ENCODE results near the gene POLRMT.
"Not testable (repeated sequence)": the region's sequence is repeated elsewhere in the genome, so short reads cannot be mapped to it uniquely, and the experiment has no call there.

POLRMT gene

GRCh38 chr19:590750-591098, 42.6 kb downstream of the POLRMT start:
- no CpG with 5 or more reads among the region's 41 CpGs for WGBS (ENCODE audit: insufficient coverage, insufficient read length)
- no peak overlapping the region for H3K27ac ChIP-seq (ENCODE audit: low read length)

GRCh38 chr19:590396-590745, 43.0 kb downstream of the POLRMT start:
- Histone ChIP-seq H3K36me3 (ENCODE audit: control insufficient read depth, insufficient read depth, low read length) (no peaks in the 10 kb centered on the region), H3K27ac (ENCODE audit: low read length) (no peak overlapping the region), H3K9me3 (ENCODE audit: control insufficient read depth, insufficient read depth, low read length) (no peaks in the 10 kb centered on the region), H3K4me3 (ENCODE audit: low read length) (peak overlapping the region; percentile 29; the same call in 1 of the 2 replicates), H3K4me1 (ENCODE audit: control insufficient read depth, insufficient read depth, low read length) (peaks cover 3% of the 10 kb centered on the region; the same call in 1 of the 2 replicates), H3K27me3 (ENCODE audit: control insufficient read depth, insufficient read depth, low read length) (peaks cover 13% of the 10 kb centered on the region; the same call in 1 of the 2 replicates)
- no CpG with 5 or more reads among the region's 50 CpGs for WGBS (ENCODE audit: insufficient coverage, insufficient read length)
- no peak for DNase-seq (ENCODE audit: low read depth, low spot score)

More at GRCh38 chr19:590750-591098, 42.6 kb downstream of the POLRMT start:
- no peak for DNase-seq (ENCODE audit: low read depth, low spot score)
- Histone ChIP-seq H3K27me3 (ENCODE audit: control insufficient read depth, insufficient read depth, low read length) (peaks cover 13% of the 10 kb centered on the region; the same call in 1 of the 2 replicates), H3K36me3 (ENCODE audit: control insufficient read depth, insufficient read depth, low read length) (no peaks in the 10 kb centered on the region), H3K4me1 (ENCODE audit: control insufficient read depth, insufficient read depth, low read length) (peaks cover 3% of the 10 kb centered on the region; the same call in 1 of the 2 replicates), H3K9me3 (ENCODE audit: control insufficient read depth, insufficient read depth, low read length) (no peaks in the 10 kb centered on the region), H3K4me3 (ENCODE audit: low read length) (no peak overlapping the region)

DNA sequence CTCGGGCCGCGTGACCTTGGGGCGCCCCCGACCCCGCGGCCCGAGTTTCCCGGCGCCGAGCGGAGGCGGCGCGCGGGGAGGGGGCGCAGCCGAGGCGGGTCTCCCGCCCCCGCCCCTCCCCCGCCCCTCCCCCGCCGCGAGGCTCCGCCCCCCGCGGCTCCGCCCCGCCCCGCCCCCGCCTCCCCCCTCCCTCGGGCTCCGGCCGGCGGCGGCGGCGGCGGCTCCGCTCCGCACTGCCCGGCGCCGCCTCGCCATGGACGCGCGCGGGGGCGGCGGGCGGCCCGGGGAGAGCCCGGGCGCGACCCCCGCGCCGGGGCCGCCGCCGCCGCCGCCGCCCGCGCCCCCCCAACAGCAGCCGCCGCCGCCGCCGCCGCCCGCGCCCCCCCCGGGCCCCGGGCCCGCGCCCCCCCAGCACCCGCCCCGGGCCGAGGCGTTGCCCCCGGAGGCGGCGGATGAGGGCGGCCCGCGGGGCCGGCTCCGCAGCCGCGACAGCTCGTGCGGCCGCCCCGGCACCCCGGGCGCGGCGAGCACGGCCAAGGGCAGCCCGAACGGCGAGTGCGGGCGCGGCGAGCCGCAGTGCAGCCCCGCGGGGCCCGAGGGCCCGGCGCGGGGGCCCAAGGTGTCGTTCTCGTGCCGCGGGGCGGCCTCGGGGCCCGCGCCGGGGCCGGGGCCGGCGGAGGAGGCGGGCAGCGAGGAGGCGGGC, 43.5 kb downstream of the POLRMT start, which contains the start of gene HCN2:
TSS of gene HCN2 (plus strand) at position 189 of the 703 bp plus-strand sequence. CDS start at position 254, 65 bp downstream.
- Histone ChIP-seq H3K36me3 (ENCODE audit: control insufficient read depth, insufficient read depth, low read length) (no peaks in the 10 kb centered on the region), H3K4me3 (ENCODE audit: low read length) (peak within 1 kb of the TSS; percentile 29; the same call in 1 of the 2 replicates), H3K27me3 (ENCODE audit: control insufficient read depth, insufficient read depth, low read length) (peaks cover 13% of the 10 kb centered on the region; the same call in 1 of the 2 replicates), H3K9me3 (ENCODE audit: control insufficient read depth, insufficient read depth, low read length) (no peaks in the 10 kb centered on the region), H3K4me1 (ENCODE audit: control insufficient read depth, insufficient read depth, low read length) (peaks cover 3% of the 10 kb centered on the region; the same call in 1 of the 2 replicates), H3K27ac (ENCODE audit: low read length) (no peak within 1 kb of the TSS)
- no CpG with 5 or more reads among the region's 132 CpGs for WGBS (ENCODE audit: insufficient coverage, insufficient read length)
- no peak for DNase-seq (ENCODE audit: low read depth, low spot score)

DNA sequence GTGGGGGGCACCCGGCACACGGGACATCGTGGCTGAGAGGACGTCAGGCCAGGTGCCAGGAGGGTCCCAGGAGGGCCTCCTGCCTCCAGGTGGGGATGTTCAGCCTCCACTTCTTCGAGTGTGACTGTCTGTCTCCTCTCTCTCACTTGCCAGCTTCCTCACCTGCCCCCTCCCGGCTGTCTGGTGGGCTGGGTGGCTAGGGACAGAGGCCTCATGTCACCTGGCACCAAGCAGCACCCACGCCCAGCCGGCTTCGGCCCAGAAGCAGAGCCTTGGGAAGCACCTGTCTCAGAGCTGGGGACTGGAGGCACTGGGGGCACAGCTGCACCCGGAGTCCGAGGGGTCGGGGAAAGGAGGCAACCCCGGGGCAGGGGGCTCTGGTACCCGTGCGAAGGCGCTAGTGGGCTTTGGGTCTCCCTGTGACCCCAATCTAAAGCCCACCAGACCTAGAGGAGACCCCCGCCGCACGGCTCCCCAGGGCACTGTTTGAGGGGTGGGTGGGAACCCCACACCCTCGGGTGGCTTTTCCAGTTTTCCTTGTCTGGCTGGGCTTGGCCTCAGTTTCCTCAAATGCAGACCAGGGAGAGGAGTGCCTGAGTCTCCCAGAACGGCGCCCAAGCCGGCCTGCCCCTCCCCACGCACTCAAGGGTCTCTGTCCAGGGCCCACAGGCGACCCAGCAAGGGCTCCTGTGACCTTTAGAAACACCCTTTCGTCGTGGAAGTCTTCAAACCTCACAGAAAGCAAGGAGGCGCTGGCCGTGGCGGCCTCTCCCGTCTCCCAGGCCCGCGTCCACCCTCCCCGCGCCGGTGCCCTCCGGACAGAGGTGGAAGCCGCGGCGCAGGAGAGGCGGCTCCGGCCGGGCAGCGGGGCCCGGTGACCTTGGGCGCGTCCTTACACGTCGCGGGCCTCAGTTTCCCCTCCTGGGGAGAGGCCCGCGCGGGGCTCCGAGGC, 44.3 kb downstream of the POLRMT start:
- Histone ChIP-seq H3K36me3 (ENCODE audit: control insufficient read depth, insufficient read depth, low read length) (no peaks in the 10 kb centered on the region), H3K9me3 (ENCODE audit: control insufficient read depth, insufficient read depth, low read length) (no peaks in the 10 kb centered on the region), H3K4me1 (ENCODE audit: control insufficient read depth, insufficient read depth, low read length) (peaks cover 3% of the 10 kb centered on the region; the same call in 1 of the 2 replicates), H3K27me3 (ENCODE audit: control insufficient read depth, insufficient read depth, low read length) (peaks cover 13% of the 10 kb centered on the region; the same call in 1 of the 2 replicates), H3K4me3 (ENCODE audit: low read length) (peak overlapping the region; percentile 23; the same call in 1 of the 2 replicates), H3K27ac (ENCODE audit: low read length) (no peak overlapping the region)
- no peak for DNase-seq (ENCODE audit: low read depth, low spot score)
- no CpG with 5 or more reads among the region's 54 CpGs for WGBS (ENCODE audit: insufficient coverage, insufficient read length)

DNA sequence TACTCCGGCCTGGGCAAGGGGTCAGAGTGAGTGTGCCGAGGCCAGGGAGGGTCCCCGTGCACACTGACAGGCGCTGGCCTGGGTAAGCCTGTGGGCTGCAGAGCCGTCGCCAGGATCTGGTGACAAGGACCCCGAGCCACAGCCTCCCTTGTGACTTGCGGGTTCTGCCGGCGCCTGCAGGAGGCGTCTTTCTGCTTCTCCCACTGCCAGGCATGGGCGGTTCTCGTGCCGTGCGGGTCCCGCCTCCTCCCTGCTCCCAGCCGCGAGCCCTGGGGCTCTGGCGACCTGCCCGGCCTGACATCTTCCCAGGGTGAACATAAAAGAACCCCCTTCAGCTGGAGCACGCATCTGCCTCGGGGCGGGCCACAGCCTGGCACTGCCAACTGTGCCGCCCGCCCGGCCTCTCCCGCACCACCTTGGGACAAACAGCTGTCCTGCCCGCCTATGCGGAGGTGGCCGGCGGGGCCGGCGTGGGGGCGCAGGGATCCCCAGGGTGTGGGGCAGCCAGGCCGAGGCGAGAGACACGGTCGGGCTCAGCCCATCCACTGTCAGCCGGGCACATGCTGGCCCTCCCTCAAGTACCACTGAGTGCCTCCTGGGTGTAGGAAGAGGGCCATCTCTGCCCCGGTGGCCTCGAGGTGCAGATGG, 45.1 kb downstream of the POLRMT start:
- H3K9me3 ChIP-seq (ENCODE audit: control insufficient read depth, insufficient read depth, low read length): no peaks in the 10 kb centered on the region
- DNase-seq (ENCODE audit: low read depth, low spot score): no peak
- H3K27me3 ChIP-seq (ENCODE audit: control insufficient read depth, insufficient read depth, low read length): peaks cover 13% of the 10 kb centered on the region; the same call in 1 of the 2 replicates
- no peak overlapping the region for H3K27ac ChIP-seq (ENCODE audit: low read length)
- H3K4me3 ChIP-seq (ENCODE audit: low read length): no peak overlapping the region
- WGBS (ENCODE audit: insufficient coverage, insufficient read length): no CpG with 5 or more reads among the region's 41 CpGs
- peaks cover 2% of the 10 kb centered on the region; the same call in 1 of the 2 replicates for H3K36me3 ChIP-seq (ENCODE audit: control insufficient read depth, insufficient read depth, low read length)
- peaks cover 3% of the 10 kb centered on the region; the same call in 1 of the 2 replicates for H3K4me1 ChIP-seq (ENCODE audit: control insufficient read depth, insufficient read depth, low read length)

- no peak overlapping the region for H3K4me3 ChIP-seq (ENCODE audit: low read length)
- no CpG with 5 or more reads among the region's 10 CpGs for WGBS (ENCODE audit: insufficient coverage, insufficient read length)
- H3K36me3 ChIP-seq (ENCODE audit: control insufficient read depth, insufficient read depth, low read length): peaks cover 16% of the 10 kb centered on the region
- peaks cover 6% of the 10 kb centered on the region; the same call in 1 of the 2 replicates for H3K27me3 ChIP-seq (ENCODE audit: control insufficient read depth, insufficient read depth, low read length)
- no peak for DNase-seq (ENCODE audit: low read depth, low spot score)
- peaks cover 3% of the 10 kb centered on the region; the same call in 1 of the 2 replicates for H3K4me1 ChIP-seq (ENCODE audit: control insufficient read depth, insufficient read depth, low read length)
- no peak overlapping the region for H3K27ac ChIP-seq (ENCODE audit: low read length)
- H3K9me3 ChIP-seq (ENCODE audit: control insufficient read depth, insufficient read depth, low read length): no peaks in the 10 kb centered on the region
Measured at GRCh38 chr19:585551-586110, 47.7 kb downstream of the POLRMT start.

GRCh38 chr19:585146-585545, 48.2 kb downstream of the POLRMT start:
- DNase-seq (ENCODE audit: low read depth, low spot score); H3K27ac ChIP-seq (ENCODE audit: low read length); H3K27me3 ChIP-seq (ENCODE audit: control insufficient read depth, insufficient read depth, low read length); H3K4me3 ChIP-seq (ENCODE audit: low read length); H3K4me1 ChIP-seq (ENCODE audit: control insufficient read depth, insufficient read depth, low read length); H3K9me3 ChIP-seq (ENCODE audit: control insufficient read depth, insufficient read depth, low read length): not testable (repeated sequence)
- peaks cover 21% of the 10 kb centered on the region for H3K36me3 ChIP-seq (ENCODE audit: control insufficient read depth, insufficient read depth, low read length)
- no CpG with 5 or more reads among the region's 34 CpGs for WGBS (ENCODE audit: insufficient coverage, insufficient read length)

- DNase-seq (ENCODE audit: low read depth, low spot score): peak; percentile 68
- Histone ChIP-seq H3K4me1 (ENCODE audit: control insufficient read depth, insufficient read depth, low read length) (peaks cover 3% of the 10 kb centered on the region; the same call in 1 of the 2 replicates), H3K4me3 (ENCODE audit: low read length) (no peak overlapping the region), H3K36me3 (ENCODE audit: control insufficient read depth, insufficient read depth, low read length) (peaks cover 26% of the 10 kb centered on the region), H3K27me3 (ENCODE audit: control insufficient read depth, insufficient read depth, low read length) (peaks cover 6% of the 10 kb centered on the region; the same call in 1 of the 2 replicates), H3K27ac (ENCODE audit: low read length) (no peak overlapping the region), H3K9me3 (ENCODE audit: control insufficient read depth, insufficient read depth, low read length) (no peaks in the 10 kb centered on the region)
- no CpG with 5 or more reads among the region's 38 CpGs for WGBS (ENCODE audit: insufficient coverage, insufficient read length)
Measured at GRCh38 chr19:584240-585001, 48.9 kb downstream of the POLRMT start.

GRCh38 chr19:583968-584239, 49.4 kb downstream of the POLRMT start:
- Histone ChIP-seq H3K4me3 (ENCODE audit: low read length) (no peak overlapping the region), H3K4me1 (ENCODE audit: control insufficient read depth, insufficient read depth, low read length) (peaks cover 3% of the 10 kb centered on the region; the same call in 1 of the 2 replicates), H3K27ac (ENCODE audit: low read length) (no peak overlapping the region), H3K9me3 (ENCODE audit: control insufficient read depth, insufficient read depth, low read length) (no peaks in the 10 kb centered on the region), H3K27me3 (ENCODE audit: control insufficient read depth, insufficient read depth, low read length) (peaks cover 1% of the 10 kb centered on the region; the same call in 1 of the 2 replicates), H3K36me3 (ENCODE audit: control insufficient read depth, insufficient read depth, low read length) (peaks cover 26% of the 10 kb centered on the region)
- WGBS (ENCODE audit: insufficient coverage, insufficient read length): no CpG with 5 or more reads among the region's 5 CpGs
- no peak for DNase-seq (ENCODE audit: low read depth, low spot score)

Measured in iPS DF 6.9 (cell line).